HuH-7.5 (cell line): ENCODE measurements around the gene SLC22A3.
"Not testable (repeated sequence)": the region's sequence is repeated elsewhere in the genome, so short reads cannot be mapped to it uniquely, and the experiment has no call there.

Experiments
- DNase-seq: peaks from one replicate; pipeline ENCODE4 v3.0.0; 2011; ENCODE audit warnings: low spot score

The SLC22A3 gene

GRCh38 chr6:160374836-160375560 lies 26.8 kb downstream of the SLC22A3 start:
- no peak for DNase-seq

- DNase-seq = no peak
Observed at GRCh38 chr6:160375561-160375949, 27.4 kb downstream of the SLC22A3 start.

- no peak for DNase-seq
Observed at GRCh38 chr6:160376445-160376844, 28.3 kb downstream of the SLC22A3 start.

GRCh38 chr6:160378218-160378617 lies 30.0 kb downstream of the SLC22A3 start:
- DNase-seq = no peak

- DNase-seq = no peak
Observed at GRCh38 chr6:160378882-160379281, 30.7 kb downstream of the SLC22A3 start.

GRCh38 chr6:160379466-160379865 lies 31.3 kb downstream of the SLC22A3 start:
- no peak for DNase-seq

- DNase-seq = no peak
Observed at GRCh38 chr6:160382946-160383345, 34.8 kb downstream of the SLC22A3 start.

- DNase-seq = no peak
Observed at GRCh38 chr6:160386869-160387530, 38.8 kb downstream of the SLC22A3 start.

- DNase-seq = no peak
Observed at GRCh38 chr6:160387916-160388643, 39.9 kb downstream of the SLC22A3 start.

GRCh38 chr6:160388922-160389321 lies 40.7 kb downstream of the SLC22A3 start:
- DNase-seq = no peak

- no peak for DNase-seq
Observed at GRCh38 chr6:160391419-160392116, 43.4 kb downstream of the SLC22A3 start.

- not testable (repeated sequence) for DNase-seq
Observed at GRCh38 chr6:160393442-160393841, 45.3 kb downstream of the SLC22A3 start.

GRCh38 chr6:160393891-160394653 lies 45.9 kb downstream of the SLC22A3 start:
- peak; percentile 38 for DNase-seq

GRCh38 chr6:160394654-160395035 lies 46.5 kb downstream of the SLC22A3 start:
- no peak for DNase-seq

- DNase-seq = no peak
Observed at GRCh38 chr6:160395187-160395586, 47.0 kb downstream of the SLC22A3 start.

GRCh38 chr6:160396292-160396691 lies 48.1 kb downstream of the SLC22A3 start:
- DNase-seq = no peak

- no peak for DNase-seq
Observed at GRCh38 chr6:160398674-160399271, 50.6 kb downstream of the SLC22A3 start.

GRCh38 chr6:160400446-160400845 lies 52.3 kb downstream of the SLC22A3 start:
- DNase-seq = no peak

- DNase-seq = no peak
Observed at GRCh38 chr6:160408528-160408927, 60.4 kb downstream of the SLC22A3 start.

- DNase-seq = no peak
Observed at GRCh38 chr6:160412993-160413392, 64.8 kb downstream of the SLC22A3 start.

- DNase-seq = no peak
Observed at GRCh38 chr6:160417146-160417545, 69.0 kb downstream of the SLC22A3 start.
